Thymus (tissue), 11 donors: ENCODE data around the gene DDX54. TPM values are rescaled to one million over a fixed set of nuclear protein-coding genes. Genes with fewer than 3 reads are reported as not detected.

ENCODE experiments used
- DNase-seq, 9 donors: peaks; one replicate each; pipeline ENCODE4 v3.0.0-alpha.2; 2013; ENCODE audit warnings: low spot score in 9 of 9, low read depth in 6 of 9, missing footprints in 1 of 9
- H3K27ac ChIP-seq, 2 donors: one replicate each; pipeline ENCODE4 v1.5.1; 2013; ENCODE audit warnings: control low read depth in 1 of 2, low read depth in 1 of 2, low read length in 1 of 2, mild to moderate bottlenecking in 1 of 2, moderate library complexity in 1 of 2
- H3K27me3 ChIP-seq, 2 donors: one replicate each; pipeline ENCODE4 v1.5.1; 2013; ENCODE audit warnings: low read length in 1 of 2; ENCODE audit not compliant: control insufficient read depth in 2 of 2, insufficient read depth in 1 of 2
- H3K36me3 ChIP-seq, 2 donors: one replicate each; pipeline ENCODE4 v1.5.1; 2013; ENCODE audit warnings: low read length in 1 of 2, mild to moderate bottlenecking in 1 of 2, moderate library complexity in 1 of 2; ENCODE audit not compliant: control insufficient read depth in 2 of 2, insufficient read depth in 2 of 2
- H3K4me1 ChIP-seq, 2 donors: one replicate each; pipeline ENCODE4 v1.5.1; 2013; ENCODE audit warnings: low read length in 2 of 2; ENCODE audit not compliant: control insufficient read depth in 2 of 2, insufficient read depth in 2 of 2
- H3K4me3 ChIP-seq, 2 donors: one replicate each; pipeline ENCODE4 v1.5.1; 2013; ENCODE audit warnings: low read length in 2 of 2, control low read depth in 1 of 2, mild to moderate bottlenecking in 1 of 2
- H3K9me3 ChIP-seq, 2 donors: one replicate each; pipeline ENCODE4 v1.5.1; 2013; ENCODE audit warnings: low read length in 1 of 2, mild to moderate bottlenecking in 1 of 2; ENCODE audit not compliant: control insufficient read depth in 2 of 2, insufficient read depth in 1 of 2
- WGBS: extraction: QIAGEN DNeasy Blood & Tissue Kit; methylation state at CpG from one replicate; pipeline ENCODE4 v1.1.7; 2013; 5-methylcytosine and 5-hydroxymethylcytosine counted together
- polyA plus RNA-seq: library from polyadenylated mRNA; stranded (reverse); fragments of 200-250 nt; gene quantifications from one replicate; pipeline ENCODE4 v1.2.3, GENCODE V29; 2013
- total RNA-seq: library from RNA; stranded (reverse); fragments of 120-200 nt; gene quantifications from one replicate; pipeline ENCODE4 v1.2.4, GENCODE V29; 2013
- donor health status: healthy.

DDX54 gene
- total and polyA plus RNA-seq, 2 donors: 23.6 to 49.8 TPM

GRCh38 chr12:113196582-113196981 is 11.3 kb upstream of the DDX54 start:
- Histone ChIP-seq H3K27me3 (no peaks in the 10 kb centered on the region), H3K27ac (no peak overlapping the region), H3K9me3 (no peaks in the 10 kb centered on the region), H3K36me3 (peaks cover 9 to 13% of the 10 kb centered on the region in 2 donors), H3K4me3 (no peak overlapping the region), H3K4me1 (no peaks in the 10 kb centered on the region)
- 92% methylated on average over 7 of the region's 7 CpGs for WGBS
- DNase-seq: no peak

GRCh38 chr12:113195598-113195997 is 10.3 kb upstream of the DDX54 start:
- Histone ChIP-seq H3K9me3 (no peaks in the 10 kb centered on the region), H3K27ac (no peak overlapping the region), H3K4me3 (no peak overlapping the region), H3K4me1 (no peaks in the 10 kb centered on the region), H3K27me3 (no peaks in the 10 kb centered on the region), H3K36me3 (peaks cover 19 to 22% of the 10 kb centered on the region in 2 donors)
- 97% methylated on average over 13 of the region's 13 CpGs for WGBS
- no peak for DNase-seq

GRCh38 chr12:113194971-113195391 is 9.7 kb upstream of the DDX54 start:
- H3K4me3 ChIP-seq: no peak overlapping the region
- DNase-seq: no peak
- peaks cover 20 to 22% of the 10 kb centered on the region in 2 donors for H3K36me3 ChIP-seq
- WGBS: 96% methylated on average over 4 of the region's 4 CpGs
- H3K27ac ChIP-seq: no peak overlapping the region
- H3K4me1 ChIP-seq: no peaks in the 10 kb centered on the region
- no peaks in the 10 kb centered on the region for H3K9me3 ChIP-seq
- H3K27me3 ChIP-seq: no peaks in the 10 kb centered on the region

GRCh38 chr12:113191227-113191626 is 5.9 kb upstream of the DDX54 start:
- Histone ChIP-seq H3K27me3 (no peaks in the 10 kb centered on the region), H3K27ac (no peak overlapping the region), H3K4me1 (peaks cover 7 to 8% of the 10 kb centered on the region in 2 donors), H3K4me3 (no peak overlapping the region), H3K36me3 (peaks cover 22 to 27% of the 10 kb centered on the region in 2 donors), H3K9me3 (no peaks in the 10 kb centered on the region)
- no peak for DNase-seq
- 97% methylated on average over 19 of the region's 19 CpGs for WGBS

- no peaks in the 10 kb centered on the region for H3K27me3 ChIP-seq
- no peaks in the 10 kb centered on the region for H3K9me3 ChIP-seq
- H3K27ac ChIP-seq: no peak overlapping the region
- no peak overlapping the region for H3K4me3 ChIP-seq
- no peak for DNase-seq
- 98% methylated on average over 4 of the region's 4 CpGs for WGBS
- peaks cover 8 to 11% of the 10 kb centered on the region in 2 donors for H3K4me1 ChIP-seq
- peaks cover 22 to 27% of the 10 kb centered on the region in 2 donors for H3K36me3 ChIP-seq
Measured at GRCh38 chr12:113190761-113191160, 5.5 kb upstream of the DDX54 start.

- H3K4me1 ChIP-seq: peaks cover 9 to 12% of the 10 kb centered on the region in 2 donors
- H3K9me3 ChIP-seq: no peaks in the 10 kb centered on the region
- no peaks in the 10 kb centered on the region for H3K27me3 ChIP-seq
- H3K4me3 ChIP-seq: no peak overlapping the region
- 97% methylated on average over 2 of the region's 2 CpGs for WGBS
- no peak for DNase-seq
- peaks cover 22 to 27% of the 10 kb centered on the region in 2 donors for H3K36me3 ChIP-seq
- H3K27ac ChIP-seq: no peak overlapping the region
Measured at GRCh38 chr12:113189361-113189760, 4.1 kb upstream of the DDX54 start.

- Histone ChIP-seq H3K9me3 (no peaks in the 10 kb centered on the region), H3K27me3 (no peaks in the 10 kb centered on the region), H3K4me3 (no peak overlapping the region), H3K27ac (no peak overlapping the region), H3K36me3 (peaks cover 20% of the 10 kb centered on the region in 2 donors), H3K4me1 (peaks cover 14 to 17% of the 10 kb centered on the region in 2 donors)
- 96% methylated on average over 16 of the region's 16 CpGs for whole genome bisulfite sequencing
- no peak for DNase-seq
Measured at GRCh38 chr12:113186666-113187325, 1.5 kb upstream of the DDX54 start.

GRCh38 chr12:113186033-113186365 is 721 bp upstream of the DDX54 start:
- peaks cover 14 to 17% of the 10 kb centered on the region in 2 donors for H3K4me1 ChIP-seq
- 17% methylated on average over 11 of the region's 11 CpGs for WGBS
- peak overlapping the region; percentile 70 to 99 for H3K4me3 ChIP-seq
- H3K27me3 ChIP-seq: no peaks in the 10 kb centered on the region
- H3K9me3 ChIP-seq: no peaks in the 10 kb centered on the region
- DNase-seq: no peak
- H3K27ac ChIP-seq: peak overlapping the region in 1 of 2 donors; percentile 90
- peaks cover 13% of the 10 kb centered on the region in 2 donors for H3K36me3 ChIP-seq

- Histone ChIP-seq H3K27me3 (no peaks in the 10 kb centered on the region), H3K36me3 (peaks cover 19 to 20% of the 10 kb centered on the region in 2 donors), H3K27ac (peak overlapping the region; percentile 83 to 90), H3K4me1 (peaks cover 14 to 17% of the 10 kb centered on the region in 2 donors), H3K4me3 (peak overlapping the region; percentile 70 to 99), H3K9me3 (no peaks in the 10 kb centered on the region)
- under 1% methylated on average over 20 of the region's 20 CpGs for WGBS
- DNase-seq: peak; percentile 86 to 96 (median 88)
Measured at GRCh38 chr12:113184900-113185179, 438 bp downstream of the DDX54 start.
